CD4-positive, alpha-beta T cell treated with Interleukin-2 at 100 ng/mL for 4 hours (primary cell): ENCODE results near the gene LRRTM1.

ENCODE experiments used
- DNase-seq: peaks from one replicate; pipeline ENCODE4 v3.0.0-alpha.2; 2020; ENCODE audit warnings: low spot score

Gene LRRTM1, protein sequence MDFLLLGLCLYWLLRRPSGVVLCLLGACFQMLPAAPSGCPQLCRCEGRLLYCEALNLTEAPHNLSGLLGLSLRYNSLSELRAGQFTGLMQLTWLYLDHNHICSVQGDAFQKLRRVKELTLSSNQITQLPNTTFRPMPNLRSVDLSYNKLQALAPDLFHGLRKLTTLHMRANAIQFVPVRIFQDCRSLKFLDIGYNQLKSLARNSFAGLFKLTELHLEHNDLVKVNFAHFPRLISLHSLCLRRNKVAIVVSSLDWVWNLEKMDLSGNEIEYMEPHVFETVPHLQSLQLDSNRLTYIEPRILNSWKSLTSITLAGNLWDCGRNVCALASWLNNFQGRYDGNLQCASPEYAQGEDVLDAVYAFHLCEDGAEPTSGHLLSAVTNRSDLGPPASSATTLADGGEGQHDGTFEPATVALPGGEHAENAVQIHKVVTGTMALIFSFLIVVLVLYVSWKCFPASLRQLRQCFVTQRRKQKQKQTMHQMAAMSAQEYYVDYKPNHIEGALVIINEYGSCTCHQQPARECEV

GRCh38 chr2:80303909-80304837 lies at the start of gene LRRTM1:
LRRTM1 (minus strand) TSS chr2:80304752; CDS start chr2:80303819, 933 bp downstream.
- no peak for DNase-seq

DNA sequence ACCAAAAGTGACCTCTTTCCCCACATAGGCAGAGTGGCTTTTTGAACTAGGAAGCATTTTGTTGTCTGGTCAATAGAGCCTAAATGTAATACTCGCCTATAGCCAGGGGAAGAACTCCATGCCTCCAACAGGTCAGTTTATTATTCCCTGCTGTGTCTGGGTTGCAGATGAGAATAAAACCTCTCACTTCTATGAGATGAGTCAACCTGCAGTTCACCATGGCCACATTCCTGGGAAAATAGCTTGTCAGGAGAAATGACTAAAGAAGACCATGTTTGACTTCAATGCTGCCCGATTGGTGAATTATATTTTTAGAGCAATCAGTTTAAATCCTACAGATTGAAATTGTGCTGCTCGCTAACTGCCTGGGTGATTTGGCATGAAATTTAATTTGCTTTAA lies 46.7 kb upstream of the LRRTM1 start:
- DNase-seq: no peak

DNA sequence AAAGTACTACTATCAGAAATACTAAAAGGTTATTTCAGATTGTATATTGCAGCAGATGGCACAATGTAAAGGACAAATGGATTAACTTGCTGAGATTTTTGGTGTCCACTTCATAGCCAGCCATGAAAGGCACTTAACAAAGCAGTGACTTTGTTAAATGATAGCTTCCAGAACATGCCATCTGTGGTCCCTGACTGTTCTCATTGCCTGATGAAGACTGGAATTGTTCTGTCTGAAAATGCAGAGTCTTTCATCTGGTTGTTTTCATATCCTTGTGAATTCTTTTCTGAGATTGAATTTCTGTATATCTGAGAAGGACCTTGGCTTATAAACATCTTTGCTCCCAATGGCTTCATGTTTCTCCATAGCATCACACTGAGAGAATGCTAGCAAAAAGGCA lies 44.4 kb upstream of the LRRTM1 start:
- no peak for DNase-seq

- DNase-seq: no peak
Measured at GRCh38 chr2:80348078-80348477, 43.5 kb upstream of the LRRTM1 start.

- no peak for DNase-seq
Measured at GRCh38 chr2:80340022-80340421, 35.5 kb upstream of the LRRTM1 start.

- no peak for DNase-seq
Measured at GRCh38 chr2:80338794-80339193, 34.2 kb upstream of the LRRTM1 start.

GRCh38 chr2:80335411-80335810 lies 30.9 kb upstream of the LRRTM1 start:
- no peak for DNase-seq

- DNase-seq: no peak
Measured at GRCh38 chr2:80333886-80334285, 29.3 kb upstream of the LRRTM1 start.

GRCh38 chr2:80330527-80331450 lies 26.2 kb upstream of the LRRTM1 start:
- no peak for DNase-seq

- DNase-seq: no peak
Measured at GRCh38 chr2:80329491-80329890, 24.9 kb upstream of the LRRTM1 start.

- no peak for DNase-seq
Measured at GRCh38 chr2:80328159-80328571, 23.6 kb upstream of the LRRTM1 start.

DNA sequence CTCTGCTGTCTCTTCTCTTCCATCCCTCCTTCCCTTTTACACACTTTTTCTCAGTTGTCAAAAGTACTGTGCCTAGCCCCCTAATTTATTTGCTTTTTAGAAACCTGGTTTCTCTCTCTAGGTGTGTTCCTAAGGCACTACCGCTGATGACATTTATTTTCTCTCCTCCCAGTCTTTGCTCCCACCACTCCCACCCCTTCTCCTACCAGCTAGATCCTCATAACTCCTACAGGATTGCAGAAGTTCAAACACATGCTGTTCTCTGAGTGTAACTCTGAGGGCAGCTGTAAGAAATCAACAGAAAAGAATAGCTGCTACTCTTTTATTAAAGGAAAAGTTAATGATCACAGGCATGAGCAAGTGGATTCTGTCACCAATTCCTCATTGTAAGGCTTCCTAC lies 22.3 kb upstream of the LRRTM1 start:
- no peak for DNase-seq

- no peak for DNase-seq
Measured at GRCh38 chr2:80326214-80326613, 21.7 kb upstream of the LRRTM1 start.

DNA sequence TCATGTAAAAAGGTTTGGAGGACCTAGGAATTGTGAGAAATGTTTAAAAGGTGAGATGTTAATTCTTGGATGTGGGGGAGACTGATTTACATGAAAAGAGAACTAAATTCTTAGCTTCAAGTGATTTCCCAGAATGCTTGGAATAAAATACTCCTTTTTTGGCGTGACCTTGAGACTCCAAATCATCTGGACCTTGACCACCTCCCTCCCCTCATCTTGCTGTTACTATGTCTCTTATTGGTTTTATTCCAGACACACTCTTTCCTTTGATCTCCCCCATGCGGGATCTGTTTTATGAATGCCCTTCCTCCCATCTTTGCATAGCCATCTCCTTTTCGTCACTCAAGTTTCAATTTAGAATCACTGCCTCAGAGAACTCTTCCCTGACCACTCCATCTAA lies 20.0 kb upstream of the LRRTM1 start:
- no peak for DNase-seq

GRCh38 chr2:80323610-80324009 lies 19.1 kb upstream of the LRRTM1 start:
- no peak for DNase-seq

DNA sequence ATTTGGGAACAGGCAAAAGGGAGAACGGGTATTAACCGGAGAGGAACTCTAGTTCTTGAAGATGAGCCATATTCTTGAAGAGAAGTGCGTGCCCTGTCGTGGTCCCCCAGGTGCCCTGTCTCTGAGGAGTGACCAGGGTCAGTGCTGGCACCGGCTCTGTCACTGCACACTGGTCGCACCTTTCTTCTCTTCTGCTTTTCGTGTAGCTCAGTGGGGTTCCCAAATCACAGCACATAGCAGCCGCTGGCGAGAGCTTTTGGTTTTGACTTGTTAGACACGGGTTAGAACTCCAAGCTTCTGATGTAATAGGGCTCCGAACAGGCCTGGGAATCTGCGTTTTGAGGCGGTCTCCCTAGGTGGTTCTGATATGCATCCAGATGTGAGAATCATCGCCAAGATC lies 18.4 kb upstream of the LRRTM1 start:
- DNase-seq: no peak

- DNase-seq: no peak
Measured at GRCh38 chr2:80322311-80322920, 17.9 kb upstream of the LRRTM1 start.

- DNase-seq: no peak
Measured at GRCh38 chr2:80312282-80312839, 7.8 kb upstream of the LRRTM1 start.

DNA sequence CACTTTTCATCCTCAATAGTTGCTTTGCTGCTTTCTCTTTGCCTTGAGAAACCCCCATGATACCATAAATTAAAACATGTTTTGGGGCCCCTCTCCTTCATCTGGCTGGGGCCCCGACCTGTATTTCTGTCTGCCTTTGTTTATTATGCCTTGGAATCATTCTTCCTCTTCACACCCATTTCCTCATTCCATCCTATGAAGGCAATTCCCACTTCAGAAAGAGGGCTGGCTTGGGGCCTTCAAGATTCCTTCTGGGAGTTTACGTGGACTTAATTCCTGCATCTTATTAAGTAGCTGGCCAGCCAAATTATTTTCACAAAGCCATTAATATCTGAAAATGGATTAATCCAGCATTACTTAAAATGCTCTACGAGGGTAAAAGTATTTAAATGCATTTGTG lies 6.8 kb upstream of the LRRTM1 start:
- no peak for DNase-seq

DNA sequence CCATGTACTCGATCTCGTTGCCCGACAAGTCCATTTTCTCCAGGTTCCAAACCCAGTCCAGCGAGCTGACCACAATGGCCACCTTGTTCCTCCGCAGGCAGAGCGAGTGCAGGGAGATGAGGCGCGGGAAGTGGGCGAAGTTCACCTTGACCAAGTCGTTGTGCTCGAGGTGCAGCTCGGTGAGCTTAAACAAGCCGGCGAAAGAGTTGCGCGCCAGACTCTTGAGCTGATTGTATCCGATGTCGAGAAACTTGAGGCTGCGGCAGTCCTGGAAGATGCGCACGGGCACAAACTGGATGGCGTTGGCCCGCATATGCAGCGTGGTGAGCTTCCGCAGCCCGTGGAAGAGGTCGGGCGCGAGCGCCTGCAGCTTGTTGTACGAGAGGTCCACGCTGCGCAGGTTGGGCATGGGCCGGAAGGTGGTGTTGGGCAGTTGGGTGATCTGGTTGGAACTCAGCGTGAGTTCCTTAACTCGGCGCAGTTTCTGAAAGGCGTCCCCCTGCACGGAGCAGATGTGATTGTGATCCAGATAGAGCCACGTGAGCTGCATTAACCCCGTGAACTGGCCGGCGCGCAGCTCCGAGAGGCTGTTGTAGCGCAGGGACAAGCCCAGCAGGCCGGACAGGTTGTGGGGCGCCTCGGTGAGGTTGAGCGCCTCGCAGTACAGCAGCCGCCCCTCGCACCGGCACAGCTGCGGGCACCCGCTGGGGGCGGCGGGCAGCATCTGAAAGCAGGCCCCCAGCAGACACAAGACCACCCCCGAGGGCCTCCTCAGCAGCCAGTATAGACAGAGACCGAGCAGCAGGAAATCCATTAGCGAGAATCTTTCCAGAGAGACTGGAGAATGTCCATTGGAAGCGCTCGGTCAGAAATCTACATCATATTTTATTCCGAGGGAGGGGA lies 1.3 kb downstream of the LRRTM1 start:
- no peak for DNase-seq
